Measurements from ENCODE around the gene FGFR3. TPM values are rescaled to one million over a fixed set of nuclear protein-coding genes. Genes with fewer than 3 reads are reported as not detected.

The FGFR3 gene
- total RNA-seq, 4 donors from 2014 or later = 56.2 to 209 (median 110) TPM

GRCh38 chr4:1819816-1820215, 26.7 kb downstream of the FGFR3 start:
- WGBS, 2 donors (ENCODE audit: low coverage in 1 of 2) = 91% methylated on average over 7 of the region's 7 CpGs; no CpG with 5 or more reads in 1 of the 2 donors
- TF ChIP-seq POLR2AphosphoS5 (IDR thresholded peaks at IDR 0.05) = no peak
- no peak for TF ChIP-seq EP300 (IDR thresholded peaks at IDR 0.05; ENCODE audit: low read depth)
- no peak for TF ChIP-seq CTCF (IDR thresholded peaks at IDR 0.05)
- no peak for TF ChIP-seq POLR2A (IDR thresholded peaks at IDR 0.05)

GRCh38 chr4:1821679-1822567, 28.8 kb downstream of the FGFR3 start:
- Histone ChIP-seq H3K27ac (no peak overlapping the region), H3K9me3 (no peaks in the 10 kb centered on the region), H3K27me3 (no peaks in the 10 kb centered on the region), H3K4me3 (no peak overlapping the region), H3K36me3 (peaks cover 0 to 43% (median 22%) of the 10 kb centered on the region in 4 donors), H3K4me1 (no peaks in the 10 kb centered on the region)
- 96% methylated on average over 12 of the region's 18 CpGs; no CpG with 5 or more reads in 1 of the 2 donors for WGBS, 2 donors (ENCODE audit: low coverage in 1 of 2)
- in situ Hi-C loops (cut with MboI; ENCODE audit: low pct_ligation_motif_present in 1 of 4, low pct_unique_long_range_greater_than_20kb in 1 of 4, low sequenced_read_pairs in 3 of 4) (loop anchor here in 1 of 4 donors (25.0 kb wide), 1 partner anchor 365 kb away; no protein-coding TSS in a partner anchor), intact Hi-C loops (cut with DNase I; ENCODE audit: low total_unique reads) (no loop called here)
- no peak for DNase-seq
- no peak for TF ChIP-seq POLR2A (IDR thresholded peaks at IDR 0.05)
- no peak for TF ChIP-seq EP300 (IDR thresholded peaks at IDR 0.05; ENCODE audit: low read depth)
- TF ChIP-seq POLR2AphosphoS5 (IDR thresholded peaks at IDR 0.05) = no peak
- TF ChIP-seq CTCF (IDR thresholded peaks at IDR 0.05) = no peak

More at GRCh38 chr4:1819816-1820215, 26.7 kb downstream of the FGFR3 start:
- Histone ChIP-seq H3K9me3 (no peaks in the 10 kb centered on the region), H3K4me3 (no peak overlapping the region), H3K36me3 (peaks cover 0 to 60% (median 26%) of the 10 kb centered on the region in 4 donors), H3K27me3 (no peaks in the 10 kb centered on the region), H3K4me1 (no peaks in the 10 kb centered on the region), H3K27ac (no peak overlapping the region)
- intact Hi-C loops (cut with DNase I; ENCODE audit: low total_unique reads) = no loop called here
- in situ Hi-C loops (cut with MboI; ENCODE audit: low pct_ligation_motif_present in 1 of 4, low pct_unique_long_range_greater_than_20kb in 1 of 4, low sequenced_read_pairs in 3 of 4) = loop anchor here in 2 of 4 donors (10.0 to 25.0 kb wide), 3 partner anchors 65 to 367 kb away; no protein-coding TSS in a partner anchor
- DNase-seq = no peak

GRCh38 chr4:1822568-1823544, 29.8 kb downstream of the FGFR3 start:
- no peak for DNase-seq
- H3K36me3 ChIP-seq = peaks cover 0 to 42% (median 17%) of the 10 kb centered on the region in 4 donors
- TF ChIP-seq CTCF (IDR thresholded peaks at IDR 0.05) = no peak
- no peak overlapping the region for H3K4me3 ChIP-seq
- no peaks in the 10 kb centered on the region for H3K9me3 ChIP-seq
- no peaks in the 10 kb centered on the region for H3K4me1 ChIP-seq
- no peaks in the 10 kb centered on the region for H3K27me3 ChIP-seq
- in situ Hi-C loops (cut with MboI; ENCODE audit: low pct_ligation_motif_present in 1 of 4, low pct_unique_long_range_greater_than_20kb in 1 of 4, low sequenced_read_pairs in 3 of 4) (loop anchor here in 1 of 4 donors (25.0 kb wide), 1 partner anchor 364 kb away; no protein-coding TSS in a partner anchor), intact Hi-C loops (cut with DNase I; ENCODE audit: low total_unique reads) (no loop called here)
- no peak overlapping the region for H3K27ac ChIP-seq
- WGBS, 2 donors (ENCODE audit: low coverage in 1 of 2) = 80 to 94% methylated on average over 1 to 27 of the region's 37 CpGs

GRCh38 chr4:1823545-1823932, 30.4 kb downstream of the FGFR3 start:
- no peak for DNase-seq
- intact Hi-C loops (cut with DNase I; ENCODE audit: low total_unique reads) = no loop called here
- TF ChIP-seq EP300 (IDR thresholded peaks at IDR 0.05; ENCODE audit: low read depth) (no peak), POLR2A (IDR thresholded peaks at IDR 0.05) (no peak), CTCF (IDR thresholded peaks at IDR 0.05) (no peak), POLR2AphosphoS5 (IDR thresholded peaks at IDR 0.05) (no peak)
- WGBS, 2 donors (ENCODE audit: low coverage in 1 of 2) = 92 to 98% methylated on average over 4 to 12 of the region's 12 CpGs
- Histone ChIP-seq H3K4me3 (no peak overlapping the region), H3K36me3 (peaks cover 0 to 35% (median 17%) of the 10 kb centered on the region in 4 donors), H3K4me1 (no peaks in the 10 kb centered on the region), H3K27me3 (no peaks in the 10 kb centered on the region), H3K9me3 (no peaks in the 10 kb centered on the region), H3K27ac (no peak overlapping the region)
- in situ Hi-C loops (cut with MboI; ENCODE audit: low pct_ligation_motif_present in 1 of 4, low pct_unique_long_range_greater_than_20kb in 1 of 4, low sequenced_read_pairs in 3 of 4) = loop anchor here in 1 of 4 donors (25.0 kb wide), 1 partner anchor 364 kb away; no protein-coding TSS in a partner anchor
